HCT116 (cell line): ENCODE measurements around the gene AIF1L. TPM values are rescaled to one million over a fixed set of nuclear protein-coding genes. Genes with fewer than 3 reads are reported as not detected.

Experiments used
- ATAC-seq: fragments of 200-7000 bp; cut with Tn5 transposase; 2 replicates; pipeline ENCODE4 v1.9.1; 2020; ENCODE audit warnings: mild to moderate bottlenecking, moderate library complexity
- BruUV-seq: library from RNA; stranded (reverse); fragments of 400-500 nt; replicated peaks from 2 replicates; lab custom pipeline; 2021; lab: Mats Ljungman, UMichigan
- CTCF ChIA-PET: fragments of 300-600 bp; sonication (Branson Sonifier 250); formaldehyde crosslinking; loops from one replicate; lab custom pipeline; 2021; ENCODE audit warnings: antibody characterized with exemption; lab: Charles Lee
- POLR2A ChIA-PET: fragments of 300-600, 350-600 bp; sonication (Branson Sonifier 250); formaldehyde crosslinking; loops from one replicate; lab custom pipeline; 2021; ENCODE audit warnings: antibody characterized with exemption; lab: Charles Lee
- RAD21 ChIA-PET, 2 experiments: fragments of 300-600 bp; sonication (Branson Sonifier 250); formaldehyde crosslinking; loops; one replicate each; lab custom pipeline; 2023; ENCODE audit warnings: low total read pairs in 2 of 2; ENCODE audit not compliant: uncharacterized antibody in 2 of 2, unreplicated experiment in 2 of 2, low non-redundant PET in 1 of 2; lab: Charles Lee
- DNase-seq: peaks from one replicate; pipeline ENCODE4 v3.0.0-alpha.2; 2010; ENCODE audit warnings: low read depth, low spot score
- H2AFZ ChIP-seq: fragments of 200-600 bp; shearing (Covaris generic), sonication (generic); 2 replicates; pipeline ENCODE4 v1.6.1; 2017; ENCODE audit warnings: low read depth, mixed run types, mixed read lengths, antibody characterized with exemption, low read length; ENCODE audit not compliant: poor library complexity, severe bottlenecking
- H3K27ac ChIP-seq: 2 replicates; pipeline ENCODE4 v1.5.1; 2012; ENCODE audit warnings: low read depth, low read length
- H3K27me3 ChIP-seq: fragments of 200-600 bp; sonication (generic); 2 replicates; pipeline ENCODE4 v1.6.1; 2016; ENCODE audit warnings: mixed run types, low read length, mixed read lengths; ENCODE audit not compliant: insufficient read depth
- H3K36me3 ChIP-seq, 2 experiments: fragments of 200-500 bp in 1 of 2; fragments of 200-600 bp in 1 of 2; sonication (Bioruptor generic) in 1 of 2; sonication (generic) in 1 of 2; 2 replicates each; pipeline versions ENCODE4 v1.5.1 to v1.6.1; 2014 to 2016; ENCODE audit warnings: low read length in 2 of 2, inconsistent platforms in 1 of 2, mixed read lengths in 1 of 2, mixed run types in 1 of 2; ENCODE audit not compliant: insufficient read depth in 2 of 2, control insufficient read depth in 1 of 2
- H3K4me1 ChIP-seq, 2 experiments: fragments of 200-600 bp in 1 of 2; sonication (generic) in 1 of 2; 2 replicates each; pipeline versions ENCODE4 v1.5.1 to v1.6.1; 2012 to 2017; ENCODE audit warnings: low read length in 2 of 2, inconsistent platforms in 1 of 2, mild to moderate bottlenecking in 1 of 2, mixed read lengths in 1 of 2, mixed run types in 1 of 2, moderate library complexity in 1 of 2; ENCODE audit not compliant: insufficient read depth in 2 of 2, control insufficient read depth in 1 of 2
- H3K4me2 ChIP-seq: fragments of 200-600 bp; sonication (generic); 2 replicates; pipeline ENCODE4 v1.6.1; 2017; ENCODE audit warnings: mixed run types, low read length, mixed read lengths
- H3K4me3 ChIP-seq, 2 experiments: fragments of 200-600 bp in 1 of 2; sonication (generic) in 1 of 2; replicated peaks in 1 of 2; 2 replicates each; pipeline ENCODE4 v1.5.1; 2011 to 2016; ENCODE audit warnings: low read length in 2 of 2, control low read depth in 1 of 2, low read depth in 1 of 2, mild to moderate bottlenecking in 1 of 2, mixed read lengths in 1 of 2, mixed run types in 1 of 2
- H3K79me2 ChIP-seq: fragments of 200-600 bp; sonication (generic); 2 replicates; pipeline ENCODE4 v1.6.1; 2017; ENCODE audit warnings: mild to moderate bottlenecking, mixed run types, low read length, moderate library complexity, mixed read lengths; ENCODE audit not compliant: insufficient read depth
- H3K9ac ChIP-seq: fragments of 200-600 bp; sonication (generic); 2 replicates; pipeline ENCODE4 v1.6.1; 2016; ENCODE audit warnings: low read length, mixed read lengths
- H3K9me2 ChIP-seq: fragments of 200-600 bp; sonication (generic), shearing (Covaris generic); 2 replicates; pipeline ENCODE4 v1.6.1; 2017; ENCODE audit warnings: mixed run types, mild to moderate bottlenecking, moderate library complexity; ENCODE audit not compliant: insufficient read depth
- H3K9me3 ChIP-seq, 2 experiments: fragments of 200-500 bp in 1 of 2; fragments of 200-600 bp in 1 of 2; sonication (Bioruptor generic) in 1 of 2; sonication (generic) in 1 of 2; 2 replicates each; pipeline ENCODE4 v1.6.1; 2014 to 2017; ENCODE audit warnings: low read length in 2 of 2, mixed read lengths in 2 of 2, inconsistent platforms in 1 of 2, low read depth in 1 of 2, mild to moderate bottlenecking in 1 of 2, mixed run types in 1 of 2, moderate library complexity in 1 of 2; ENCODE audit not compliant: control insufficient read depth in 1 of 2, insufficient read depth in 1 of 2
- H4K20me1 ChIP-seq: fragments of 200-600 bp; sonication (generic), shearing (Covaris generic); 2 replicates; pipeline ENCODE4 v1.6.1; 2017; ENCODE audit warnings: mixed run types, mild to moderate bottlenecking, moderate library complexity; ENCODE audit not compliant: insufficient read depth
- CBX3 ChIP-seq: IDR thresholded peaks from 2 replicates; pipeline ENCODE4 v1.6.1; 2012; ENCODE audit warnings: low read depth
- CEBPB ChIP-seq: IDR thresholded peaks from 2 replicates; pipeline ENCODE4 v1.6.1; 2012; ENCODE audit warnings: low read depth
- EZH2phosphoT487 ChIP-seq: fragments of 200-600 bp; IDR thresholded peaks from 2 replicates; pipeline ENCODE4 v1.6.1; 2018; ENCODE audit warnings: antibody characterized with exemption, borderline replicate concordance
- FOSL1 ChIP-seq: IDR thresholded peaks from 2 replicates; pipeline ENCODE4 v1.6.1; 2012; ENCODE audit warnings: low read depth
- JUND ChIP-seq: IDR thresholded peaks from 2 replicates; pipeline ENCODE4 v1.6.1; 2012
- POLR2A ChIP-seq: IDR thresholded peaks from 2 replicates; pipeline ENCODE4 v1.7.0; 2011; ENCODE audit warnings: borderline replicate concordance; ENCODE audit not compliant: insufficient read depth, insufficient read length; ENCODE audit errors: extremely low read depth
- RAD21 ChIP-seq: IDR thresholded peaks from 2 replicates; pipeline ENCODE4 v1.6.1; 2012; ENCODE audit warnings: low read depth, mild to moderate bottlenecking
- TCF7L2 ChIP-seq: IDR thresholded peaks from 2 replicates; pipeline ENCODE4 v1.7.0; 2011; ENCODE audit warnings: borderline replicate concordance, inconsistent platforms; ENCODE audit not compliant: insufficient read depth, insufficient read length; ENCODE audit errors: extremely low read depth
- ZBTB33 ChIP-seq: IDR thresholded peaks from 2 replicates; pipeline ENCODE4 v1.6.1; 2011; ENCODE audit warnings: mild to moderate bottlenecking, low read length, moderate library complexity; ENCODE audit not compliant: insufficient replicate concordance; ENCODE audit errors: extremely low read depth
- ZFX ChIP-seq: fragments of 450-650 bp; IDR thresholded peaks from 2 replicates; pipeline ENCODE4 v1.6.1; 2017
- ZNF274 ChIP-seq: fragments of 200-500 bp; sonication (Bioruptor generic); IDR thresholded peaks from 2 replicates; pipeline ENCODE4 v1.6.1; 2014; ENCODE audit warnings: mild to moderate bottlenecking, low read depth, low read length, inconsistent platforms
- intact Hi-C: fragments of 100-400 bp; cut with micrococcal nuclease; formaldehyde crosslinking; loops from 2 replicates; pipeline ENCODE4 v1.10.0; 2022
- total RNA-seq: library from RNA; stranded (reverse); gene quantifications from one replicate; pipeline ENCODE4 v1.2.1, GENCODE V29; 2021; ENCODE audit not compliant: unreplicated experiment
- TF ChIP-seq, protein P1 (sequence below): IDR thresholded peaks from 2 replicates; pipeline ENCODE4 v1.6.1; 2012
- TF ChIP-seq, protein P2 (sequence below), 3 experiments: fragments of 200-600 bp in 1 of 3; sonication (generic) in 1 of 3; IDR thresholded peaks in 2 of 3; conservative IDR thresholded peaks in 1 of 3; 2 replicates each; pipeline ENCODE4 v1.5.1; 2012 to 2017; ENCODE audit warnings: low read depth in 2 of 3, low read length in 2 of 3, antibody characterized with exemption in 1 of 3, borderline replicate concordance in 1 of 3, control low read depth in 1 of 3, mild to moderate bottlenecking in 1 of 3, mixed read lengths in 1 of 3, mixed run types in 1 of 3, moderate library complexity in 1 of 3; ENCODE audit not compliant: insufficient read depth in 1 of 3
- TF ChIP-seq, protein P3 (sequence below): IDR thresholded peaks from 2 replicates; pipeline ENCODE4 v1.6.1; 2012
- TF ChIP-seq, protein P4 (sequence below): IDR thresholded peaks from 2 replicates; pipeline ENCODE4 v1.6.1; 2012; ENCODE audit warnings: low read depth

The AIF1L gene
- total RNA-seq, 1 experiment from 2014 or later = 34.0 TPM

DNA sequence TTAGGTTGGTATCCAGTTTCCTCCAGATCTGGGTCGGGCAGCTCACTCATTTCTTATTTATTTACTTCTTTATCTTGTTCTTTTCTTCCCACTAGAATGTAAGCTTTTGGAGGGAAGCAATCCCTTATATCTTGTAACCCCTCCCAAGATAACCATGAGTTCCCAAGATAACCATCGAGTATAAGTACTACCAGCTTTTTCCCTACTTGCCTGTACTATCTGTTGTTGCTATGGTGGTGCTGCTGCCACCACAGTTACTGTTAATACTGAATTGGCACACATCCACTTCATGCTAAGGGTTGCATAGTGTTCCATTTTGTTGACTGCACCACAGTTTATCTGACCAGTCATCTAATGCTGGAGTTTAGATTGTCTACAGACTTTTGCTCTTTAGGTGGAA, 48.9 kb downstream of the AIF1L start:
- intact Hi-C loops = no loop called here
- Histone ChIP-seq H3K27ac (no peak overlapping the region), H3K4me1 (no peaks in the 10 kb centered on the region), H3K9me2 (no peaks in the 10 kb centered on the region), H3K4me3 (no peak overlapping the region), H3K36me3 (peaks cover 64 to 67% of the 10 kb centered on the region in 2 experiments), H4K20me1 (no peaks in the 10 kb centered on the region), H3K27me3 (no peaks in the 10 kb centered on the region), H3K4me2 (no peak overlapping the region), H2AFZ (no peak overlapping the region), H3K9ac (no peak overlapping the region), H3K79me2 (no peaks in the 10 kb centered on the region), H3K9me3 (no peaks in the 10 kb centered on the region)
- ChIA-PET RAD21 (no interaction called here), POLR2A (no interaction called here), CTCF (no interaction called here)
- DNase-seq (no peak), ATAC-seq (no peak)
- BruUV-seq = no TSS peak
- TF ChIP-seq CEBPB = no peak
- TF ChIP-seq ZBTB33 = no peak
- TF ChIP-seq, protein P1, sequence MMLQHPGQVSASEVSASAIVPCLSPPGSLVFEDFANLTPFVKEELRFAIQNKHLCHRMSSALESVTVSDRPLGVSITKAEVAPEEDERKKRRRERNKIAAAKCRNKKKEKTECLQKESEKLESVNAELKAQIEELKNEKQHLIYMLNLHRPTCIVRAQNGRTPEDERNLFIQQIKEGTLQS = no peak
- no peak for TF ChIP-seq POLR2A
- TF ChIP-seq, protein P2, sequence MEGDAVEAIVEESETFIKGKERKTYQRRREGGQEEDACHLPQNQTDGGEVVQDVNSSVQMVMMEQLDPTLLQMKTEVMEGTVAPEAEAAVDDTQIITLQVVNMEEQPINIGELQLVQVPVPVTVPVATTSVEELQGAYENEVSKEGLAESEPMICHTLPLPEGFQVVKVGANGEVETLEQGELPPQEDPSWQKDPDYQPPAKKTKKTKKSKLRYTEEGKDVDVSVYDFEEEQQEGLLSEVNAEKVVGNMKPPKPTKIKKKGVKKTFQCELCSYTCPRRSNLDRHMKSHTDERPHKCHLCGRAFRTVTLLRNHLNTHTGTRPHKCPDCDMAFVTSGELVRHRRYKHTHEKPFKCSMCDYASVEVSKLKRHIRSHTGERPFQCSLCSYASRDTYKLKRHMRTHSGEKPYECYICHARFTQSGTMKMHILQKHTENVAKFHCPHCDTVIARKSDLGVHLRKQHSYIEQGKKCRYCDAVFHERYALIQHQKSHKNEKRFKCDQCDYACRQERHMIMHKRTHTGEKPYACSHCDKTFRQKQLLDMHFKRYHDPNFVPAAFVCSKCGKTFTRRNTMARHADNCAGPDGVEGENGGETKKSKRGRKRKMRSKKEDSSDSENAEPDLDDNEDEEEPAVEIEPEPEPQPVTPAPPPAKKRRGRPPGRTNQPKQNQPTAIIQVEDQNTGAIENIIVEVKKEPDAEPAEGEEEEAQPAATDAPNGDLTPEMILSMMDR (IDR thresholded peaks at IDR 0.05 in 2 of 3, conservative IDR thresholded peaks at IDR 0.05 in 1 of 3; ENCODE audit: borderline replicate concordance in 1 of 3, insufficient read depth in 1 of 3, low read depth in 2 of 3, low read length in 2 of 3) = no peak
- TF ChIP-seq CBX3 = no peak
- TF ChIP-seq ZFX = no peak
- TF ChIP-seq ZNF274 = no peak
- no peak for TF ChIP-seq EZH2phosphoT487
- no peak for TF ChIP-seq FOSL1
- TF ChIP-seq, protein P3, sequence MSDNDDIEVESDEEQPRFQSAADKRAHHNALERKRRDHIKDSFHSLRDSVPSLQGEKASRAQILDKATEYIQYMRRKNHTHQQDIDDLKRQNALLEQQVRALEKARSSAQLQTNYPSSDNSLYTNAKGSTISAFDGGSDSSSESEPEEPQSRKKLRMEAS = no peak
- no peak for TF ChIP-seq JUND
- TF ChIP-seq, protein P4, sequence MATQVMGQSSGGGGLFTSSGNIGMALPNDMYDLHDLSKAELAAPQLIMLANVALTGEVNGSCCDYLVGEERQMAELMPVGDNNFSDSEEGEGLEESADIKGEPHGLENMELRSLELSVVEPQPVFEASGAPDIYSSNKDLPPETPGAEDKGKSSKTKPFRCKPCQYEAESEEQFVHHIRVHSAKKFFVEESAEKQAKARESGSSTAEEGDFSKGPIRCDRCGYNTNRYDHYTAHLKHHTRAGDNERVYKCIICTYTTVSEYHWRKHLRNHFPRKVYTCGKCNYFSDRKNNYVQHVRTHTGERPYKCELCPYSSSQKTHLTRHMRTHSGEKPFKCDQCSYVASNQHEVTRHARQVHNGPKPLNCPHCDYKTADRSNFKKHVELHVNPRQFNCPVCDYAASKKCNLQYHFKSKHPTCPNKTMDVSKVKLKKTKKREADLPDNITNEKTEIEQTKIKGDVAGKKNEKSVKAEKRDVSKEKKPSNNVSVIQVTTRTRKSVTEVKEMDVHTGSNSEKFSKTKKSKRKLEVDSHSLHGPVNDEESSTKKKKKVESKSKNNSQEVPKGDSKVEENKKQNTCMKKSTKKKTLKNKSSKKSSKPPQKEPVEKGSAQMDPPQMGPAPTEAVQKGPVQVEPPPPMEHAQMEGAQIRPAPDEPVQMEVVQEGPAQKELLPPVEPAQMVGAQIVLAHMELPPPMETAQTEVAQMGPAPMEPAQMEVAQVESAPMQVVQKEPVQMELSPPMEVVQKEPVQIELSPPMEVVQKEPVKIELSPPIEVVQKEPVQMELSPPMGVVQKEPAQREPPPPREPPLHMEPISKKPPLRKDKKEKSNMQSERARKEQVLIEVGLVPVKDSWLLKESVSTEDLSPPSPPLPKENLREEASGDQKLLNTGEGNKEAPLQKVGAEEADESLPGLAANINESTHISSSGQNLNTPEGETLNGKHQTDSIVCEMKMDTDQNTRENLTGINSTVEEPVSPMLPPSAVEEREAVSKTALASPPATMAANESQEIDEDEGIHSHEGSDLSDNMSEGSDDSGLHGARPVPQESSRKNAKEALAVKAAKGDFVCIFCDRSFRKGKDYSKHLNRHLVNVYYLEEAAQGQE = no peak
- no peak for TF ChIP-seq TCF7L2
- no peak for TF ChIP-seq RAD21
